Measurements from ENCODE around the gene MGAT2.
"Not testable (repeated sequence)": the region's sequence is repeated elsewhere in the genome, so short reads cannot be mapped to it uniquely, and the experiment has no call there.

MGAT2 gene

GRCh38 chr14:49620182-49621113, at the start of gene MGAT2, which contains the start of gene RPL36AL:
Gene MGAT2 (plus strand): TSS chr14:49620799. CDS start chr14:49621269, 470 bp downstream.
Gene RPL36AL (minus strand): TSS chr14:49620626. CDS start chr14:49619104, 1,522 bp downstream.
- DNase-seq (ENCODE audit: low read depth in 2 of 2), result peak; percentile 86

GRCh38 chr14:49574038-49574437, 46.6 kb upstream of the MGAT2 start:
- no peak for DNase-seq (ENCODE audit: low read depth in 2 of 2)

- DNase-seq (ENCODE audit: low read depth in 2 of 2), result no peak
These were observed 42.5 kb upstream of the MGAT2 start for GRCh38 chr14:49578141-49578540.

- DNase-seq (ENCODE audit: low read depth in 2 of 2), result no peak
These were observed 40.8 kb upstream of the MGAT2 start for GRCh38 chr14:49579841-49580240.

- no peak for DNase-seq (ENCODE audit: low read depth in 2 of 2)
These were observed 39.1 kb upstream of the MGAT2 start for GRCh38 chr14:49581209-49582112.

GRCh38 chr14:49582113-49582977, 38.3 kb upstream of the MGAT2 start:
- DNase-seq (ENCODE audit: low read depth in 2 of 2), result no peak

- DNase-seq (ENCODE audit: low read depth in 2 of 2), result no peak
These were observed 37.0 kb upstream of the MGAT2 start for GRCh38 chr14:49583629-49584028.

GRCh38 chr14:49584058-49584457, 36.5 kb upstream of the MGAT2 start:
- no peak for DNase-seq (ENCODE audit: low read depth in 2 of 2)

GRCh38 chr14:49584981-49585640, 35.5 kb upstream of the MGAT2 start:
- DNase-seq (ENCODE audit: low read depth in 2 of 2), result not testable (repeated sequence)

- DNase-seq (ENCODE audit: low read depth in 2 of 2), result peak; percentile 96
These were observed 34.6 kb upstream of the MGAT2 start, which contains the start of gene RPS29 for GRCh38 chr14:49585803-49586672. Gene RPS29 (minus strand): TSS chr14:49586380. CDS start chr14:49586346, 34 bp downstream.

GRCh38 chr14:49586673-49587460, 33.7 kb upstream of the MGAT2 start:
- no peak for DNase-seq (ENCODE audit: low read depth in 2 of 2)

- DNase-seq (ENCODE audit: low read depth in 2 of 2), result no peak
These were observed 31.2 kb upstream of the MGAT2 start for GRCh38 chr14:49589387-49589786.

GRCh38 chr14:49593016-49593415, 27.6 kb upstream of the MGAT2 start:
- no peak for DNase-seq (ENCODE audit: low read depth in 2 of 2)

- DNase-seq (ENCODE audit: low read depth in 2 of 2), result no peak
These were observed 26.1 kb upstream of the MGAT2 start for GRCh38 chr14:49594347-49595091.

GRCh38 chr14:49598189-49598484, 22.5 kb upstream of the MGAT2 start:
- peak in 1 of 2 donors; percentile 4 for DNase-seq (ENCODE audit: low read depth in 2 of 2)

GRCh38 chr14:49598485-49599300, 21.9 kb upstream of the MGAT2 start, which contains the start of gene LRR1:
Gene LRR1 (plus strand): TSS chr14:49598940. CDS start chr14:49599021, 81 bp downstream.
- peak; percentile 67 to 69 for DNase-seq (ENCODE audit: low read depth in 2 of 2)

- DNase-seq (ENCODE audit: low read depth in 2 of 2), result no peak
These were observed 13.0 kb upstream of the MGAT2 start for GRCh38 chr14:49607583-49607982.
